ENCODE data around the gene BBS10. TPM values are rescaled to one million over a fixed set of nuclear protein-coding genes. Genes with fewer than 3 reads are reported as not detected.

The BBS10 gene
- total and polyA plus RNA-seq, 2 of the 4 experiments (the other 2 are of a cell fraction): 4.9 to 10.0 TPM

DNA sequence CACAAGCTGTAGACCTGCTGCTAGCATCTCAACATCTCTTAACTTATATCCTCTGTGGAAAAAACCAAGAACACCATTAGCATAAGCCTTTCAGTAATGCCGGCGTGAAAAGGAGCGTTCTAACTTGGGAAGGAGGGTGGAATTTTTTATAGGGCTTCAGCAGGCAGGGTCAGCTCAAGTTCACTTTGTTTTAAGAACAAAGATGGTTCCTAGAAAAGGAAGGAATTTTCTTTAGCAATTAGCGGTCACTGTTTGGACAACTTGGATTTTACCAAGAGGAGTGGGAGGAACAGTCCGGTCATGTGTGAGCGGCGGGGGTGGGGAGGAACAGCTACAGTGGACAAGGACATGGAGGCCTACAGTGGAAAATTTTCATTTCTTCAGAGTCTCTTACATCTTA, 35.9 kb downstream of the BBS10 start:
- no peak overlapping the region for H2BK20ac ChIP-seq (ENCODE audit: low read depth, low read length)
- ATAC-seq (ENCODE audit: low read depth): 0 out of 2 replicates have a peak, but pooled peaks have one; percentile 11
- H3K27me3 ChIP-seq (ENCODE audit: control insufficient read depth, insufficient read depth, low read length): no peaks in the 10 kb centered on the region
- H2AFZ ChIP-seq (replicated peaks; ENCODE audit: low read length, poor library complexity): no peak overlapping the region
- H3K56ac ChIP-seq (ENCODE audit: extremely low read depth, insufficient read depth, low read length): no peak overlapping the region
- peak overlapping the region; percentile 52 for H2BK120ac ChIP-seq (ENCODE audit: low read depth, low read length)
- no CpG with 5 or more reads among the region's 7 CpGs for WGBS, 2 experiments (ENCODE audit: extremely low coverage in 2 of 2, insufficient read length in 1 of 2)
- H2BK5ac ChIP-seq (ENCODE audit: low read depth, low read length, poor library complexity, severe bottlenecking): no peak overlapping the region
- H3K36me3 ChIP-seq (ENCODE audit: control insufficient read depth, insufficient read depth, low read length): no peaks in the 10 kb centered on the region
- TF ChIP-seq POLR2A (IDR thresholded peaks at IDR 0.05; ENCODE audit: low read depth, low read length): no peak
- TF ChIP-seq MXI1 (IDR thresholded peaks at IDR 0.05; ENCODE audit: borderline replicate concordance, low read depth, low read length): no peak
- TF ChIP-seq, protein P1, sequence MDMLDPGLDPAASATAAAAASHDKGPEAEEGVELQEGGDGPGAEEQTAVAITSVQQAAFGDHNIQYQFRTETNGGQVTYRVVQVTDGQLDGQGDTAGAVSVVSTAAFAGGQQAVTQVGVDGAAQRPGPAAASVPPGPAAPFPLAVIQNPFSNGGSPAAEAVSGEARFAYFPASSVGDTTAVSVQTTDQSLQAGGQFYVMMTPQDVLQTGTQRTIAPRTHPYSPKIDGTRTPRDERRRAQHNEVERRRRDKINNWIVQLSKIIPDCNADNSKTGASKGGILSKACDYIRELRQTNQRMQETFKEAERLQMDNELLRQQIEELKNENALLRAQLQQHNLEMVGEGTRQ (IDR thresholded peaks at IDR 0.05; ENCODE audit: low read depth, low read length): no peak
- TF ChIP-seq RAD21 (IDR thresholded peaks at IDR 0.05; ENCODE audit: low read length): no peak
- no peak for TF ChIP-seq MAFK (IDR thresholded peaks at IDR 0.05; ENCODE audit: low read depth, low read length)
- no peak for TF ChIP-seq RFX5 (IDR thresholded peaks at IDR 0.05; ENCODE audit: low read depth, low read length)
- TF ChIP-seq CHD1 (IDR thresholded peaks at IDR 0.05; ENCODE audit: low read depth, low read length): no peak
- TF ChIP-seq RCOR1 (IDR thresholded peaks at IDR 0.05; ENCODE audit: insufficient replicate concordance, low read length): no peak
- no peak for TF ChIP-seq BHLHE40 (IDR thresholded peaks at IDR 0.05; ENCODE audit: low read depth, low read length)
- no peaks in the 10 kb centered on the region for H4K20me1 ChIP-seq (ENCODE audit: insufficient read depth, low read length)
- H4K8ac ChIP-seq (ENCODE audit: low read depth in 2 of 2, low read length in 2 of 2): no peak overlapping the region; a peak in 1 of 4 replicates
- no peaks in the 10 kb centered on the region for H3K9me3 ChIP-seq (ENCODE audit: control insufficient read depth, insufficient read depth, low read length)
- no peaks in the 10 kb centered on the region for H3K79me1 ChIP-seq (ENCODE audit: low read depth in 1 of 2, low read length in 2 of 2)
- 0 out of 2 replicates have a peak overlapping the region, but pooled peaks have one; percentile 36 for H4K5ac ChIP-seq (ENCODE audit: low read depth, low read length)
- H3K9ac ChIP-seq (ENCODE audit: low read depth, low read length): no peak overlapping the region
- no peak overlapping the region for H3K4me2 ChIP-seq (ENCODE audit: low read depth, low read length)
- H3K27ac ChIP-seq (ENCODE audit: insufficient read depth, low read length): no peak overlapping the region
- peaks cover 6% of the 10 kb centered on the region; the same call in 1 of the 2 replicates for H3K4me1 ChIP-seq (ENCODE audit: control insufficient read depth, insufficient read depth, low read length)
- no peak overlapping the region for H3K23ac ChIP-seq (ENCODE audit: low read depth, low read length)
- no peak for DNase-seq
- no peak overlapping the region for H3K14ac ChIP-seq (replicated peaks; ENCODE audit: low read depth, low read length)
- peaks cover 2% of the 10 kb centered on the region; the same call in 1 of the 2 replicates for H3K9me1 ChIP-seq (ENCODE audit: insufficient read depth, low read length)
- H3K18ac ChIP-seq (ENCODE audit: low read depth, low read length): peak overlapping the region; percentile 63; the same call in 1 of the 2 replicates
- CTCF ChIA-PET: no interaction called here
- dilution Hi-C loops (cut with HindIII; ENCODE audit: low sequenced_read_pairs, unreplicated experiment) (no loop called here), intact Hi-C loops (cut with micrococcal nuclease) (no loop called here), in situ Hi-C loops (cut with MboI; ENCODE audit: low sequenced_read_pairs) (no loop called here)
- POLR2A ChIA-PET (ENCODE audit: unreplicated experiment): no interaction called here
- H2AK9ac ChIP-seq (replicated peaks; ENCODE audit: low read depth, low read length, poor library complexity): no peak overlapping the region
- peak overlapping the region; percentile 63; the same call in 1 of the 3 replicates for H2BK15ac ChIP-seq (ENCODE audit: low read depth, low read length)
- no TSS peak for BruUV-seq (replicated peaks)
- H3K4ac ChIP-seq (ENCODE audit: low read depth, low read length): no peak overlapping the region; the same call in 1 of the 2 replicates
- no peak overlapping the region; the same call in 1 of the 2 replicates for H4K91ac ChIP-seq (ENCODE audit: insufficient read depth, low read depth, low read length)
- H3K4me3 ChIP-seq (ENCODE audit: insufficient read depth, low read depth, low read length): no peak overlapping the region
- H2AK5ac ChIP-seq (ENCODE audit: low read depth, low read length): no peak overlapping the region
